H9 (cell line): ENCODE results near the gene HES3. TPM values are rescaled to one million over a fixed set of nuclear protein-coding genes. Genes with fewer than 3 reads are reported as not detected.

Source experiments
- DNase-seq: peaks from one replicate; pipeline ENCODE4 v3.0.0-alpha.2; 2017
- H2AFZ ChIP-seq: one replicate; pipeline ENCODE4 v1.6.1; 2013; ENCODE audit warnings: mild to moderate bottlenecking, low read length, control low read depth, moderate library complexity
- H2AK5ac ChIP-seq: 2 replicates; pipeline ENCODE4 v1.6.1; 2013; ENCODE audit warnings: low read length, control low read depth, mixed read lengths; ENCODE audit not compliant: insufficient read length
- H2BK120ac ChIP-seq: one replicate; pipeline ENCODE4 v1.6.1; 2013; ENCODE audit warnings: low read depth, mild to moderate bottlenecking, low read length, control low read depth, inconsistent platforms; ENCODE audit not compliant: poor library complexity, severe bottlenecking
- H2BK12ac ChIP-seq: 2 replicates; pipeline ENCODE4 v1.6.1; 2013; ENCODE audit warnings: low read length, control low read depth, mixed read lengths, low read depth; ENCODE audit not compliant: insufficient read length
- H2BK15ac ChIP-seq: 2 replicates; pipeline ENCODE4 v1.6.1; 2013; ENCODE audit warnings: low read depth, low read length, control low read depth
- H2BK20ac ChIP-seq: one replicate; pipeline ENCODE4 v1.6.1; 2013; ENCODE audit warnings: low read depth, mild to moderate bottlenecking, low read length, control low read depth, inconsistent platforms; ENCODE audit not compliant: poor library complexity, severe bottlenecking
- H2BK5ac ChIP-seq: 2 replicates; pipeline ENCODE4 v1.6.1; 2013; ENCODE audit warnings: low read length, control low read depth, mixed read lengths; ENCODE audit not compliant: insufficient read length
- H3K14ac ChIP-seq: 2 replicates; pipeline ENCODE4 v1.6.1; 2013; ENCODE audit warnings: low read length, control low read depth; ENCODE audit not compliant: insufficient read depth
- H3K18ac ChIP-seq: 2 replicates; pipeline ENCODE4 v1.6.1; 2013; ENCODE audit warnings: low read depth, mild to moderate bottlenecking, mixed read lengths, low read length, control low read depth; ENCODE audit not compliant: insufficient read length
- H3K23ac ChIP-seq: 2 replicates; pipeline ENCODE4 v1.6.1; 2013; ENCODE audit warnings: low read length, control low read depth, mixed read lengths, low read depth; ENCODE audit not compliant: insufficient read length
- H3K23me2 ChIP-seq: 2 replicates; pipeline ENCODE4 v1.6.1; 2013; ENCODE audit warnings: low read depth, mild to moderate bottlenecking, mixed read lengths, low read length, control low read depth; ENCODE audit not compliant: insufficient read length, poor library complexity, severe bottlenecking
- H3K27ac ChIP-seq: 2 replicates; pipeline ENCODE4 v1.5.1; 2013; ENCODE audit warnings: low read length, control low read depth, mixed read lengths, low read depth; ENCODE audit not compliant: insufficient read length
- H3K27me3 ChIP-seq: 2 replicates; pipeline ENCODE4 v1.6.1; 2013; ENCODE audit warnings: low read length, control low read depth, inconsistent platforms; ENCODE audit not compliant: insufficient read depth
- H3K4ac ChIP-seq: 2 replicates; pipeline ENCODE4 v1.6.1; 2013; ENCODE audit warnings: low read depth, mild to moderate bottlenecking, control low read depth, inconsistent platforms, low read length, moderate library complexity
- H3K4me1 ChIP-seq: 2 replicates; pipeline ENCODE4 v1.6.1; 2013; ENCODE audit warnings: low read length, control low read depth, inconsistent platforms; ENCODE audit not compliant: insufficient read depth
- H3K4me2 ChIP-seq: 2 replicates; pipeline ENCODE4 v1.6.1; 2013; ENCODE audit warnings: low read length, control low read depth, mixed read lengths; ENCODE audit not compliant: insufficient read length, insufficient read depth
- H3K56ac ChIP-seq: 2 replicates; pipeline ENCODE4 v1.6.1; 2013; ENCODE audit warnings: low read depth, mild to moderate bottlenecking, mixed read lengths, low read length, control low read depth; ENCODE audit not compliant: insufficient read length
- H3K79me1 ChIP-seq: 2 replicates; pipeline ENCODE4 v1.6.1; 2013; ENCODE audit warnings: low read depth, mild to moderate bottlenecking, moderate library complexity, low read length, control low read depth, inconsistent platforms; ENCODE audit not compliant: insufficient read depth, poor library complexity, severe bottlenecking
- H3K79me2 ChIP-seq: 2 replicates; pipeline ENCODE4 v1.6.1; 2013; ENCODE audit warnings: low read length, control low read depth, inconsistent platforms; ENCODE audit not compliant: insufficient read depth
- H3K9ac ChIP-seq: 2 replicates; pipeline ENCODE4 v1.6.1; 2013; ENCODE audit warnings: low read length, control low read depth, mixed read lengths; ENCODE audit not compliant: insufficient read length; ENCODE audit errors: extremely low read depth
- H3K9me3 ChIP-seq: one replicate; pipeline ENCODE4 v1.6.1; 2013; ENCODE audit warnings: low read depth, low read length, inconsistent platforms; ENCODE audit not compliant: control insufficient read depth
- H3T11ph ChIP-seq: one replicate; pipeline ENCODE4 v1.6.1; 2013; ENCODE audit warnings: mild to moderate bottlenecking, low read length, control low read depth, inconsistent platforms
- H4K20me1 ChIP-seq: one replicate; pipeline ENCODE4 v1.6.1; 2013; ENCODE audit not compliant: control insufficient read depth, insufficient read length, insufficient read depth
- H4K5ac ChIP-seq: 2 replicates; pipeline ENCODE4 v1.6.1; 2013; ENCODE audit warnings: low read depth, mild to moderate bottlenecking, mixed read lengths, low read length, control low read depth; ENCODE audit not compliant: insufficient read length
- H4K8ac ChIP-seq: replicated peaks from 2 replicates; pipeline ENCODE4 v1.6.1; 2013; ENCODE audit warnings: low read length, control low read depth, mixed read lengths, low read depth; ENCODE audit not compliant: insufficient read length
- H4K91ac ChIP-seq: 2 replicates; pipeline ENCODE4 v1.6.1; 2013; ENCODE audit warnings: low read depth, mild to moderate bottlenecking, moderate library complexity, mixed read lengths, low read length, control low read depth; ENCODE audit not compliant: insufficient read length
- H3K27ac Mint-ChIP-seq, 3 experiments: 2 replicates in 2 of 3; 3 replicates in 1 of 3; pipeline ENCODE4 v1.8.0; 2020 to 2021; ENCODE audit warnings: mixed read lengths in 3 of 3, mild to moderate bottlenecking in 1 of 3, moderate library complexity in 1 of 3
- H3K27me3 Mint-ChIP-seq: 2 replicates; pipeline ENCODE4 v1.8.0; 2021; ENCODE audit warnings: low read depth, mild to moderate bottlenecking, moderate library complexity, mixed read lengths
- H3K36me3 Mint-ChIP-seq, 3 experiments: 2 replicates in 2 of 3; 3 replicates in 1 of 3; pipeline ENCODE4 v1.8.0; 2020 to 2021; ENCODE audit warnings: low read depth in 3 of 3, mixed read lengths in 3 of 3; ENCODE audit not compliant: insufficient read depth in 1 of 3
- H3K4me1 Mint-ChIP-seq, 2 experiments: 2 replicates each; pipeline ENCODE4 v1.8.0; 2020; ENCODE audit warnings: mixed read lengths in 2 of 2
- H3K4me3 Mint-ChIP-seq, 2 experiments: 2 replicates in 1 of 2; 3 replicates in 1 of 2; pipeline ENCODE4 v1.8.0; 2020 to 2021; ENCODE audit warnings: mild to moderate bottlenecking in 2 of 2, mixed read lengths in 2 of 2, moderate library complexity in 1 of 2
- H3K9me3 Mint-ChIP-seq, 2 experiments: 2 replicates in 1 of 2; 3 replicates in 1 of 2; pipeline ENCODE4 v1.8.0; 2020; ENCODE audit warnings: mild to moderate bottlenecking in 2 of 2, mixed read lengths in 2 of 2, moderate library complexity in 1 of 2
- CTCF ChIP-seq: fragments of 200-600 bp; sonication (generic); conservative IDR thresholded peaks from 3 replicates; pipeline ENCODE4 v1.8.0; 2021; ENCODE audit warnings: antibody characterized with exemption, mild to moderate bottlenecking
- WGBS: extraction: QIAGEN DNeasy Blood & Tissue Kit; methylation state at CpG from one replicate; pipeline ENCODE4 v1.1.7; 2013; ENCODE audit warnings: missing lambda C conversion rate, low lambda C conversion rate, mixed read lengths; ENCODE audit not compliant: insufficient read length; ENCODE audit errors: extremely low coverage; 5-methylcytosine and 5-hydroxymethylcytosine counted together
- total RNA-seq: library from RNA; stranded (reverse); gene quantifications from 2 replicates; pipeline ENCODE4 v1.2.1, GENCODE V29; 2021

The HES3 gene
- total RNA-seq, 1 experiment from 2014 or later = 89.9 TPM

- H3K9me3 Mint-ChIP-seq = no peaks in the 10 kb centered on the region
- no peak overlapping the region for H2BK5ac ChIP-seq
- H3K27ac Mint-ChIP-seq = no peak overlapping the region; a peak in 1 of 7 replicates
Measured at GRCh38 chr1:6208723-6209660, 35.0 kb upstream of the HES3 start.

More at GRCh38 chr1:6208723-6209660, 35.0 kb upstream of the HES3 start:
- H2BK12ac ChIP-seq = no peak overlapping the region
- H3K27me3 Mint-ChIP-seq = peaks cover 44% of the 10 kb centered on the region
- peaks cover 7 to 27% of the 10 kb centered on the region in 2 experiments for H3K4me1 Mint-ChIP-seq
- no peaks in the 10 kb centered on the region; a peak in 1 of 7 replicates for H3K36me3 Mint-ChIP-seq
- no peaks in the 10 kb centered on the region for H3K79me2 ChIP-seq
- no peak overlapping the region for H4K91ac ChIP-seq
- H3K18ac ChIP-seq = no peak overlapping the region
- H3K9ac ChIP-seq = no peak overlapping the region
- H2BK20ac ChIP-seq = no peak overlapping the region
- WGBS = no CpG with 5 or more reads among the region's 99 CpGs
- peaks cover 19% of the 10 kb centered on the region for H3K23me2 ChIP-seq
- peak overlapping the region; percentile 50 to 74 for H3K4me3 Mint-ChIP-seq
- H3K4me1 ChIP-seq = no peaks in the 10 kb centered on the region
- H2AK5ac ChIP-seq = no peak overlapping the region
- H2BK120ac ChIP-seq = no peak overlapping the region
- no peaks in the 10 kb centered on the region for H4K20me1 ChIP-seq
- H3K9me3 ChIP-seq = no peaks in the 10 kb centered on the region
- H4K8ac ChIP-seq = no peak overlapping the region
- no peak overlapping the region for H3K23ac ChIP-seq
- H2BK15ac ChIP-seq = no peak overlapping the region
- no peak overlapping the region for H3T11ph ChIP-seq
- no peak overlapping the region for H2AFZ ChIP-seq
- H3K27me3 ChIP-seq = no peaks in the 10 kb centered on the region; the same call in 1 of the 2 replicates
- H3K4ac ChIP-seq = no peak overlapping the region
- H3K79me1 ChIP-seq = no peaks in the 10 kb centered on the region
- TF ChIP-seq CTCF = peak; percentile 51
- DNase-seq = peak; percentile 61
- H4K5ac ChIP-seq = no peak overlapping the region
- no peak overlapping the region; the same call in 1 of the 2 replicates for H3K14ac ChIP-seq
- H3K4me2 ChIP-seq = peak overlapping the region; percentile 34
- no peak overlapping the region for H3K27ac ChIP-seq
- H3K56ac ChIP-seq = no peak overlapping the region
